Body of pancreas (tissue), 4 donors: Measurements from ENCODE around the gene SMPD4. TPM values are rescaled to one million over a fixed set of nuclear protein-coding genes. Genes with fewer than 3 reads are reported as not detected.
"Not testable (repeated sequence)": the region's sequence is repeated elsewhere in the genome, so short reads cannot be mapped to it uniquely, and the experiment has no call there.

Source experiments
- ATAC-seq: fragments of 150-250 bp; one replicate; pipeline ENCODE4 v1.9.1; 2016
- DNase-seq, 4 donors: peaks; one replicate each; pipeline ENCODE4 v3.0.0-alpha.2; 2019
- H3K27ac ChIP-seq, 4 donors: fragments of 200-600 bp; sonication (generic); 1 replicate in 3 of 4; 2 replicates in 1 of 4; pipeline versions ENCODE4 v1.5.1 to v1.6.1; 2016 to 2019; ENCODE audit warnings: mild to moderate bottlenecking in 1 of 4, mixed read lengths in 1 of 4, moderate library complexity in 1 of 4
- H3K27me3 ChIP-seq, 2 donors: fragments of 200-600 bp; sonication (generic); one replicate each; pipeline ENCODE4 v1.6.0; 2016; ENCODE audit warnings: mild to moderate bottlenecking in 1 of 2
- H3K36me3 ChIP-seq, 2 donors: fragments of 200-600 bp; sonication (generic); replicated peaks in 1 of 2; 2 replicates each; pipeline ENCODE4 v1.5.1; 2016; ENCODE audit warnings: low read depth in 2 of 2; ENCODE audit not compliant: insufficient read depth in 1 of 2
- H3K4me1 ChIP-seq: fragments of 200-600 bp; sonication (generic); one replicate; pipeline ENCODE4 v1.6.0; 2016
- H3K4me3 ChIP-seq, 2 donors: fragments of 200-600 bp; sonication (generic); 1 replicate in 1 of 2; 2 replicates in 1 of 2; pipeline ENCODE4 v1.5.1; 2016 to 2019
- H3K9me3 ChIP-seq, 3 donors: fragments of 200-600 bp; sonication (generic); 1 replicate in 2 of 3; 2 replicates in 1 of 3; pipeline ENCODE4 v1.5.1; 2016
- POLR2A ChIP-seq, 3 donors: fragments of 450-650 bp; IDR thresholded peaks; one replicate each; pipeline ENCODE4 v1.6.1; 2016; ENCODE audit warnings: antibody characterized with exemption in 3 of 3, mild to moderate bottlenecking in 2 of 3
- WGBS, 2 donors: methylation state at CpG; one replicate each; pipeline ENCODE4 v1.1.5; 2017; 5-methylcytosine and 5-hydroxymethylcytosine counted together
- intact Hi-C: fragments of 100-400 bp; cut with DNase I; formaldehyde crosslinking; loops from one replicate; pipeline ENCODE4 v1.15.1; 2023
- total RNA-seq, 2 donors: library from RNA; depleted of rRNA; stranded (reverse); fragments of >200 nt; gene quantifications; one replicate each; pipeline ENCODE4 v1.1.0, GENCODE V29; 2016
- TF ChIP-seq, protein P1 (sequence below), 7 experiments: fragments of 450-650 bp in 4 of 7; fragments of 200-600 bp in 3 of 7; sonication (generic) in 3 of 7; IDR thresholded peaks; one replicate each; pipeline ENCODE4 v1.5.1; 2016 to 2019; ENCODE audit warnings: antibody characterized with exemption in 7 of 7

Gene SMPD4
- total RNA-seq, 2 donors from 2014 or later = 25.4 to 33.3 TPM

DNA sequence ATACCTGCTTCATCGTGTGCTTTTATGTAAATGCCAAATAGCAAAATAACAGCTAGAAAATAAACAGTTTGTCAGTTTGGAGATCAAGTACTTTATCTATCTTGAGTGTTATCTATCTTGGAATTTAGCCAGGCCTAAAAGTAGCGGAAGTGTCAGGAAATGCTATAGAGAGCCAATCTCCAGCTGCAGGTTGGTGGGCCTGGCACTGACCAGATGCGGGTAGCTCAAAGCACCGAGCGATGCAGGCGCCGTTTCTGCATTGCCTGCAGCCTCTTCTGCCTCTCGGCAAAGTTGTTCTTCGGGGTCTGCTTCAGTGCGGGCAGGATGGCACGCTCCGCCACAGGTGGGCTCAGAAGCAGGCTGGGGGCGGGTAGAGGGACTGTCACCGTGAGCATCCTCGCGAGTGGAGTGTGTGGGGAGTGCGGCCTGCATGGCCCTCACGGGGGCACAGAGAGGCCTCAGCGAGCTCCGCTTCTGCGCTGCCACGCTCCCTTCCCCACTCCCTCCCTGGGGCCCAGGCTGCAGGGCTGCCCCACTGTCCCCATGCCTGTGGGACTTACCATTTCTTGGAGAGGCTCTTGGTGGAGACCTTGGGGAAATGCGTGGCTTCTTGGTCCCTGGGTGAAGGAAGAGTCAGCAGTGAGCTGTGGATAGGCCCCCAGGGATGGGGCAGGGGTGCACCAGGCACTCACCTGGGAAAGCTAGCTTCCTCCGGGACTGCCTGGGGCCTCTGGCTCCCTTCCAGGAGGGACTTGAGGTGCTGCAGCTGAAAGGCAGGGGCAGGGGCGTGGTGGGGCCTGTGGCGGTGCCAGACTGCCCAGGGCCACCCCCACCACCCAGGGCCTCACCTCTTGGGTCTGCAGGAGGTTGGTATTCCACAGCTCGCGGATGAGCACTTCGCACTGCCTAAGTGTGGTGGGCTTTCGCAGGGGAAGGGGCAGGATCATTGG is 41.8 kb downstream of the SMPD4 start:
- ATAC-seq, H3K27ac ChIP-seq, H3K4me3 ChIP-seq, H3K36me3 ChIP-seq, H3K27me3 ChIP-seq, DNase-seq, H3K4me1 ChIP-seq, intact Hi-C loops, H3K9me3 ChIP-seq: not testable (repeated sequence)
- 70 to 86% methylated on average over 14 to 20 of the region's 30 CpGs for WGBS, 2 donors

GRCh38 chr2:130138841-130139251 is 42.6 kb downstream of the SMPD4 start:
- H3K27ac ChIP-seq, intact Hi-C loops, H3K4me1 ChIP-seq, H3K4me3 ChIP-seq, ATAC-seq, H3K36me3 ChIP-seq, H3K9me3 ChIP-seq, DNase-seq, H3K27me3 ChIP-seq: not testable (repeated sequence)
- WGBS, 2 donors = 70% methylated on average over 10 of the region's 15 CpGs; no CpG with 5 or more reads in 1 of the 2 donors

DNA sequence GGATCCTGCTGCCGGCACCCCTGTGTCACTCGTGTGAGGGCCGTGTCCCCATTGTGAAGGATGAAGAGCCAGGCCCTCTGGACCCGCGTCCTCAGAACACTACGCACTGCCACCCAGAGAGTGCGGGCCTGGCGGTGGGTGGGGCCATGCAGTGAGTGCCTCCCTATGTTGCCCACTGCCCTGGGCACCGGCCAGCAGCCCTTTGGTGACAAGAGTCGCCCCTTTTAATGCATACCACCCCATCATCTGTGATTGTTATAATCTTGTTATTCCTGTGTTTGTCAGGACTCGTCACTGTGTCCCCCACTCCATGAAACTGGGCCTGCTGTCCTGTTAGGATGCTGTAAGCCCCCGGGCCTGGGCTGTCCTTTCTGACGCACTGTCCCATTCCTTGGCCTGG is 43.1 kb downstream of the SMPD4 start:
- H3K27ac ChIP-seq, intact Hi-C loops, DNase-seq, H3K4me3 ChIP-seq, H3K4me1 ChIP-seq, H3K36me3 ChIP-seq, H3K9me3 ChIP-seq, ATAC-seq, H3K27me3 ChIP-seq: not testable (repeated sequence)
- 76% methylated on average over 6 of the region's 13 CpGs; no CpG with 5 or more reads in 1 of the 2 donors for WGBS, 2 donors

- H3K9me3 ChIP-seq, intact Hi-C loops, H3K27ac ChIP-seq, H3K4me1 ChIP-seq, H3K27me3 ChIP-seq, DNase-seq, H3K36me3 ChIP-seq, H3K4me3 ChIP-seq, ATAC-seq: not testable (repeated sequence)
- WGBS, 2 donors = 57% methylated on average over 5 of the region's 5 CpGs; no CpG with 5 or more reads in 1 of the 2 donors
These were observed 44.3 kb downstream of the SMPD4 start for GRCh38 chr2:130137118-130137517.

DNA sequence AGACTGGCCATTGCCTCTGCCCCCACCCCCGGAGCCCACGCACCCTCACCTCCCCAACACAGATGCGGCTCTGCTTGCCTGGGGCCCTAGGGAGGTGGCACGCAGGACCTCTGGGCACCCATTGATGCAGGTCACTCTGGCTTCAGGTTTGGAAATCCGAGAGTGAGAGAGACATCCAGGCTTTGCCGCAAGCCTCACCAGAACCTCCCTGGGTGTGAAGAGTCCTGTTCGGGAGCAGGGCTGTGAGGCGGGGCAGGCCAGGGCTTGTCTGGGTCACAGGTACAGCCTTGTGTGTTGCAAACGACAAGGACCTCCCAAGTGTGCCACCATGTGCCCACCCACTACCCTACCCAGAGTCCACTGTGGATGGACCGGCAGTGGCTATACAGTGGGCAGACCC is 44.9 kb downstream of the SMPD4 start:
- WGBS, 2 donors = 76% methylated on average over 5 of the region's 10 CpGs; no CpG with 5 or more reads in 1 of the 2 donors

GRCh38 chr2:130135692-130136541 is 45.5 kb downstream of the SMPD4 start:
- TF ChIP-seq POLR2A (IDR thresholded peaks at IDR 0.05) = no peak
- TF ChIP-seq, protein P1, sequence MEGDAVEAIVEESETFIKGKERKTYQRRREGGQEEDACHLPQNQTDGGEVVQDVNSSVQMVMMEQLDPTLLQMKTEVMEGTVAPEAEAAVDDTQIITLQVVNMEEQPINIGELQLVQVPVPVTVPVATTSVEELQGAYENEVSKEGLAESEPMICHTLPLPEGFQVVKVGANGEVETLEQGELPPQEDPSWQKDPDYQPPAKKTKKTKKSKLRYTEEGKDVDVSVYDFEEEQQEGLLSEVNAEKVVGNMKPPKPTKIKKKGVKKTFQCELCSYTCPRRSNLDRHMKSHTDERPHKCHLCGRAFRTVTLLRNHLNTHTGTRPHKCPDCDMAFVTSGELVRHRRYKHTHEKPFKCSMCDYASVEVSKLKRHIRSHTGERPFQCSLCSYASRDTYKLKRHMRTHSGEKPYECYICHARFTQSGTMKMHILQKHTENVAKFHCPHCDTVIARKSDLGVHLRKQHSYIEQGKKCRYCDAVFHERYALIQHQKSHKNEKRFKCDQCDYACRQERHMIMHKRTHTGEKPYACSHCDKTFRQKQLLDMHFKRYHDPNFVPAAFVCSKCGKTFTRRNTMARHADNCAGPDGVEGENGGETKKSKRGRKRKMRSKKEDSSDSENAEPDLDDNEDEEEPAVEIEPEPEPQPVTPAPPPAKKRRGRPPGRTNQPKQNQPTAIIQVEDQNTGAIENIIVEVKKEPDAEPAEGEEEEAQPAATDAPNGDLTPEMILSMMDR (IDR thresholded peaks at IDR 0.05) = no peak
- no peaks in the 10 kb centered on the region for H3K27me3 ChIP-seq
- no peak overlapping the region for H3K27ac ChIP-seq
- ATAC-seq (no peak), DNase-seq (no peak)
- no peaks in the 10 kb centered on the region for H3K4me1 ChIP-seq
- intact Hi-C loops = no loop called here
- H3K9me3 ChIP-seq = no peaks in the 10 kb centered on the region
- H3K4me3 ChIP-seq = no peak overlapping the region
- no peaks in the 10 kb centered on the region for H3K36me3 ChIP-seq
- WGBS, 2 donors = 84 to 93% methylated on average over 4 to 11 of the region's 15 CpGs

More for the DNA sequence above, 44.9 kb downstream of the SMPD4 start:
- ATAC-seq, H3K36me3 ChIP-seq, H3K4me1 ChIP-seq, intact Hi-C loops, H3K27me3 ChIP-seq, H3K27ac ChIP-seq, DNase-seq, H3K4me3 ChIP-seq, H3K9me3 ChIP-seq: not testable (repeated sequence)

DNA sequence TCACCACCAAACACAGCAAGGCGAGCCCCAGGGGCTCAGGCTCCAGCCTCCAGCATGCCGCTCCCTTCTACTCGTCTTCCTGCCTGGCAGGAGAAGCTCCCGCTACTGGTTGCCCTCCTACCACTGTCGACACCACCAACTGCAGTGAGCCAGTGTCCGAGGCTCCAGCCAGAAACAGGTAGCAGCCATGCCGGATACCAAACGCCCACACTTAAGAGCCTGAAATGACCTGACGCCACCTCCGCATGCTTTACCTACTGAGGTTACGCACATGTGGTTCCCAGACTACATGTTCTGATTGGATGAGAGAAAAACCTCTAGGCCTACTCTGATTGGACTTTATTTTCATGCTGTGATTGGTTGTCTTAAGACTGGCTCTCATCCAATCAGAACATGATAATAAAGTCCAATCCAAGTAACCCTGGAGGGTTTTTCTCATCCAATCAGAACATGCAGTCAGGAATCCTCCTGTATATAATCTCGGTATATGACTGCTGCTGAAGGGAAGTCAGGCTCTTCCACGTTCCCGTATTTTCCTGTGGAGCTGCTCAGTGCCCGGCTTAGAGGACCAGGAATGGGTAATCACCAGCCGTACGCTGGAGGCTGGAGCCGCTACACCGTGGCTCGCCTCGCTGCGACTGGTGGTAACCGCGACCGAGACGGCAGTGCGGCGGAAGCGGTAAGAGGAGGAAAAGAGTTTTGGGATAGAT is 52.1 kb downstream of the SMPD4 start, which contains the start of gene POTEF:
Gene POTEF (minus strand): TSS at position 103 of the 710 bp plus-strand sequence. CDS start 8,707 bp downstream, outside the sequence.
- H3K27ac ChIP-seq, H3K4me1 ChIP-seq, intact Hi-C loops, H3K9me3 ChIP-seq, ATAC-seq, H3K27me3 ChIP-seq, H3K36me3 ChIP-seq, H3K4me3 ChIP-seq, DNase-seq: not testable (repeated sequence)
- 78 to 88% methylated on average over 10 to 17 of the region's 29 CpGs for WGBS, 2 donors

DNA sequence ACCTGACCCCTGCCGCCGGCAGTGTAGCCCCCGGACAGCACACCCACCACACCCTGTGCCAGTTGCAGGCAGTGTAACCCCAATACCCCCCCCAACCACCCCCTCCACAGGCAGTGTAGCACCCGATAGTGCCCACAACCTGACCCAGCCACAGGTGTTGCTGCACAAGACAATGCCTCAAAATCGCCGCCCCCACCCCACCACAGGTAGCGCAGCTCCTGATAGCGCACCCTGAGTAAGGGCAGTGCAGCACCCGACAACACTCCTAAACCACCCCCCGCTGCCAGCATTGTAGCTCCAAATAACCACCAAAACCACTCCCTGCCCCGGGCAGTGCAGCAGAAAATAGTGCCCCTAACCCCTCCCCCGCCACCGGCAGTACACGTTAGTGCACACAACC is 52.9 kb downstream of the SMPD4 start:
- H3K4me1 ChIP-seq, intact Hi-C loops, H3K9me3 ChIP-seq, ATAC-seq, DNase-seq, H3K27me3 ChIP-seq, H3K4me3 ChIP-seq, H3K27ac ChIP-seq, H3K36me3 ChIP-seq: not testable (repeated sequence)
- WGBS, 2 donors = 68 to 78% methylated on average over 6 to 10 of the region's 14 CpGs

GRCh38 chr2:130127726-130128125 is 53.7 kb downstream of the SMPD4 start:
- H3K4me1 ChIP-seq, H3K36me3 ChIP-seq, DNase-seq, ATAC-seq, H3K9me3 ChIP-seq, H3K27me3 ChIP-seq, intact Hi-C loops, H3K27ac ChIP-seq, H3K4me3 ChIP-seq: not testable (repeated sequence)
- 52% methylated on average over 3 of the region's 9 CpGs; no CpG with 5 or more reads in 1 of the 2 donors for WGBS, 2 donors

- H3K27me3 ChIP-seq, H3K27ac ChIP-seq, H3K4me3 ChIP-seq, ATAC-seq, DNase-seq, H3K4me1 ChIP-seq, H3K9me3 ChIP-seq, intact Hi-C loops, H3K36me3 ChIP-seq: not testable (repeated sequence)
- WGBS, 2 donors = 89 to 94% methylated on average over 30 to 31 of the region's 45 CpGs
These were observed 60.5 kb downstream of the SMPD4 start for GRCh38 chr2:130120924-130121323.
